Vagina (tissue), 2 donors: ENCODE results near the gene SYF2. TPM values are rescaled to one million over a fixed set of nuclear protein-coding genes. Genes with fewer than 3 reads are reported as not detected.

Source experiments
- DNase-seq, 2 donors: peaks; one replicate each; pipeline ENCODE4 v3.0.0-alpha.2; 2017; ENCODE audit errors: extremely low spot score in 2 of 2
- H3K27ac ChIP-seq: fragments of 200-600 bp; sonication (generic); one replicate; pipeline ENCODE4 v1.5.1; 2019
- H3K27me3 ChIP-seq: fragments of 200-600 bp; sonication (generic); one replicate; pipeline ENCODE4 v1.5.1; 2019
- H3K36me3 ChIP-seq, 2 donors: fragments of 200-600 bp; sonication (generic); one replicate each; pipeline ENCODE4 v1.5.1; 2017 to 2019
- H3K4me1 ChIP-seq: fragments of 200-600 bp; sonication (generic); one replicate; pipeline ENCODE4 v1.5.1; 2019
- H3K4me3 ChIP-seq, 2 donors: fragments of 200-600 bp; sonication (generic); 1 replicate in 1 of 2; 2 replicates in 1 of 2; pipeline ENCODE4 v1.5.1; 2016 to 2019
- H3K9me3 ChIP-seq: fragments of 200-600 bp; sonication (generic); one replicate; pipeline ENCODE4 v1.5.1; 2019
- POLR2A ChIP-seq, 2 donors: fragments of 450-650 bp; IDR thresholded peaks; one replicate each; pipeline ENCODE4 v1.6.1; 2017; ENCODE audit warnings: antibody characterized with exemption in 2 of 2, mild to moderate bottlenecking in 2 of 2, moderate library complexity in 2 of 2
- POLR2AphosphoS5 ChIP-seq, 2 donors: sonication (generic); formaldehyde crosslinking; IDR thresholded peaks; one replicate each; pipeline ENCODE4 v1.9.0; 2017; ENCODE audit warnings: antibody characterized with exemption in 2 of 2, mild to moderate bottlenecking in 2 of 2, low read depth in 1 of 2; ENCODE audit not compliant: insufficient read depth in 1 of 2
- intact Hi-C: fragments of 100-400 bp; cut with DNase I; formaldehyde crosslinking; loops from one replicate; pipeline ENCODE4 v1.15.1; 2023
- total RNA-seq: library from RNA; depleted of rRNA; stranded (reverse); fragments of >200 nt; gene quantifications from one replicate; pipeline ENCODE4 v1.2.3, GENCODE V29; 2016
- TF ChIP-seq, protein P1 (sequence below), 3 experiments: fragments of 450-650 bp in 2 of 3; fragments of 200-600 bp in 1 of 3; sonication (generic) in 1 of 3; IDR thresholded peaks; one replicate each; pipeline ENCODE4 v1.5.1; 2017 to 2019; ENCODE audit warnings: antibody characterized with exemption in 3 of 3, mild to moderate bottlenecking in 2 of 3, moderate library complexity in 2 of 3

Gene SYF2
- total RNA-seq, 1 donor from 2014 or later, result 28.7 TPM

DNA sequence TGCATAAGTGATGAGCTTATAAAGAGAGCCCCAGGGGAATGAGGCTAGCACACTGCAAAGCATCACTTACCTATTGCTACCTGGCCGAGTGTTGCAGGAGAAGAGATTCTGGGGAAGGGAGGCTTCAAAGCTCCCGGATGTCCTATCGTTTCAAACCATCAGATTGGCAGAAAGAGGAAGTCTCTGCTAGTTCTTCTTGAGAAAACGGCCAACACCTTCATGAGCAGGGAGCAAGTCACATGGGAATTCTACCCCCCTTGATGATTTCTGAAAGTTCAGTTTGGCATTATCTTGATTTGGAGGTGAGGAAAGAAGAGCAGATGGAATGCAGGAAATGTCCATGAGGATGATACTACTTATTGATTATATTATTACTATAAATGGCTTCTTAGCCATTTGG, 16.2 kb downstream of the SYF2 start:
- Histone ChIP-seq H3K4me1 (no peaks in the 10 kb centered on the region), H3K27me3 (no peaks in the 10 kb centered on the region), H3K9me3 (no peaks in the 10 kb centered on the region), H3K36me3 (peaks cover 0 to 6% of the 10 kb centered on the region in 2 donors), H3K27ac (no peak overlapping the region), H3K4me3 (no peak overlapping the region)
- no peak for DNase-seq
- intact Hi-C loops, result no loop called here
- TF ChIP-seq, protein P1, sequence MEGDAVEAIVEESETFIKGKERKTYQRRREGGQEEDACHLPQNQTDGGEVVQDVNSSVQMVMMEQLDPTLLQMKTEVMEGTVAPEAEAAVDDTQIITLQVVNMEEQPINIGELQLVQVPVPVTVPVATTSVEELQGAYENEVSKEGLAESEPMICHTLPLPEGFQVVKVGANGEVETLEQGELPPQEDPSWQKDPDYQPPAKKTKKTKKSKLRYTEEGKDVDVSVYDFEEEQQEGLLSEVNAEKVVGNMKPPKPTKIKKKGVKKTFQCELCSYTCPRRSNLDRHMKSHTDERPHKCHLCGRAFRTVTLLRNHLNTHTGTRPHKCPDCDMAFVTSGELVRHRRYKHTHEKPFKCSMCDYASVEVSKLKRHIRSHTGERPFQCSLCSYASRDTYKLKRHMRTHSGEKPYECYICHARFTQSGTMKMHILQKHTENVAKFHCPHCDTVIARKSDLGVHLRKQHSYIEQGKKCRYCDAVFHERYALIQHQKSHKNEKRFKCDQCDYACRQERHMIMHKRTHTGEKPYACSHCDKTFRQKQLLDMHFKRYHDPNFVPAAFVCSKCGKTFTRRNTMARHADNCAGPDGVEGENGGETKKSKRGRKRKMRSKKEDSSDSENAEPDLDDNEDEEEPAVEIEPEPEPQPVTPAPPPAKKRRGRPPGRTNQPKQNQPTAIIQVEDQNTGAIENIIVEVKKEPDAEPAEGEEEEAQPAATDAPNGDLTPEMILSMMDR (IDR thresholded peaks at IDR 0.05), result no peak
- TF ChIP-seq POLR2A (IDR thresholded peaks at IDR 0.05) (no peak), POLR2AphosphoS5 (IDR thresholded peaks at IDR 0.05; ENCODE audit: insufficient read depth in 1 of 2, low read depth in 1 of 2) (no peak)

DNA sequence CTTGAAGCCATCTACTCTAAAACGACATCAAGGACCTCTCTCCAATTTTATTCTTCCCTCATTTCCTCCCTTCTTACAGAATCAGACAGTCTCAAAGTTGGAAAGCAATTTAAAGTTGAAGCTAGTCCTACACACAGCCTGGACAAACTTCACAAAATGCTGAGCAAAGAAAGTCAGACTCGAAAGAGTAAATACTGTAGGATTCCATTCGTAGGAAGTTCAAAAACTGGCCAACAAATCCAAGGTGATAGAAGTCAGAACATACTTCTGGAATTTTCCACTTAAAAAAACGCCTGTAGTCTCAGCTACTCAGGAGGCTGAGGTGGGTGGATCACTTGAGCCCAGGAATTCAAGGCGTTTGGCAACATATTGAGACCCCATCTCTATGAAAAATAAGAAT, 19.6 kb downstream of the SYF2 start:
- Histone ChIP-seq H3K36me3 (no peaks in the 10 kb centered on the region), H3K27me3 (no peaks in the 10 kb centered on the region), H3K4me3 (no peak overlapping the region), H3K9me3 (no peaks in the 10 kb centered on the region), H3K27ac (no peak overlapping the region), H3K4me1 (no peaks in the 10 kb centered on the region)
- intact Hi-C loops, result no loop called here
- TF ChIP-seq, protein P1 (IDR thresholded peaks at IDR 0.05), result no peak
- TF ChIP-seq POLR2A (IDR thresholded peaks at IDR 0.05), result no peak
- no peak for TF ChIP-seq POLR2AphosphoS5 (IDR thresholded peaks at IDR 0.05; ENCODE audit: insufficient read depth in 1 of 2, low read depth in 1 of 2)
- no peak for DNase-seq

DNA sequence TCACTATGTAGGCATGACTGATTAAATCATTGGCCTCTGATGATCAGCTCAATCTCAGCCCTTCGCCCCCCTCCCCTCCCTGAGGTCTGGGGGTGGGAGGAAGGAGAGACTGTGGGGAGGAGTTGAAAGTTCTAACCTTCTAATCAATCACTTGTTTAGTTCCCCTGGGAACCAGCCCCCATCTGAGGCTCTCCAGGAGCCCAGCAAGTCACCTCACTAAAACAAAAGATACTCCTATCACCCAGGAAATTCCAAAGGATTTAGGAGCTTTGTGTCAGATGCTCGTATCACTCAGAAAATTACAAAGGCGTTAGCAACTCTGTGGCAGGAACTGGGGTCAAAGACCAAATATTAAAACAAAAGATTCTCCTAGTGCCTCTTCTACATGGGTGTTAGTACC, 21.6 kb downstream of the SYF2 start:
- TF ChIP-seq, protein P1 (IDR thresholded peaks at IDR 0.05), result no peak
- TF ChIP-seq POLR2AphosphoS5 (IDR thresholded peaks at IDR 0.05; ENCODE audit: insufficient read depth in 1 of 2, low read depth in 1 of 2), result no peak
- no peak for TF ChIP-seq POLR2A (IDR thresholded peaks at IDR 0.05)
- Histone ChIP-seq H3K36me3 (no peaks in the 10 kb centered on the region), H3K27ac (no peak overlapping the region), H3K4me3 (no peak overlapping the region), H3K9me3 (no peaks in the 10 kb centered on the region), H3K27me3 (no peaks in the 10 kb centered on the region), H3K4me1 (no peaks in the 10 kb centered on the region)
- DNase-seq, result no peak
- intact Hi-C loops, result no loop called here

DNA sequence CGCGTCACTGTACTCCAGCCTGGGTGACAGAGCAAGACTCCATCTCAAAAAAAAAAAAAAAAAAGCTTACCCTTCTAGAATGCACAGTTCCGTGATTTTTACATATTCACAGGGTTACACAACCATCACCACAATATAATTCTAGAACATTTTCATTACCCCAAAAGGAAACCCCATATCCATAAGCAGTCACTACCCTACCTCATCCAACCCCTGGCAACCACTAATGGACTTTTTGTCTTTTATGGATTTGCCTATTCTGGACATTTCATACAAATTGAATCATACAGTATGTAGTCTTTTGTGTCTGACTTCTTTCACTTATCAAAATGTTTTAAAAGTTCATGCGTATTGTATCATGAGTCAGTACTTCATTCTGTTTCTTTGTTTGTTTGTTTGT, 22.8 kb downstream of the SYF2 start:
- Histone ChIP-seq H3K4me3 (no peak overlapping the region), H3K9me3 (no peaks in the 10 kb centered on the region), H3K36me3 (no peaks in the 10 kb centered on the region), H3K27me3 (no peaks in the 10 kb centered on the region), H3K4me1 (no peaks in the 10 kb centered on the region), H3K27ac (no peak overlapping the region)
- TF ChIP-seq POLR2A (IDR thresholded peaks at IDR 0.05), result no peak
- DNase-seq, result no peak
- intact Hi-C loops, result loop anchor here (10.0 kb wide), 1 partner anchor 365 kb away; no protein-coding TSS in a partner anchor

DNA sequence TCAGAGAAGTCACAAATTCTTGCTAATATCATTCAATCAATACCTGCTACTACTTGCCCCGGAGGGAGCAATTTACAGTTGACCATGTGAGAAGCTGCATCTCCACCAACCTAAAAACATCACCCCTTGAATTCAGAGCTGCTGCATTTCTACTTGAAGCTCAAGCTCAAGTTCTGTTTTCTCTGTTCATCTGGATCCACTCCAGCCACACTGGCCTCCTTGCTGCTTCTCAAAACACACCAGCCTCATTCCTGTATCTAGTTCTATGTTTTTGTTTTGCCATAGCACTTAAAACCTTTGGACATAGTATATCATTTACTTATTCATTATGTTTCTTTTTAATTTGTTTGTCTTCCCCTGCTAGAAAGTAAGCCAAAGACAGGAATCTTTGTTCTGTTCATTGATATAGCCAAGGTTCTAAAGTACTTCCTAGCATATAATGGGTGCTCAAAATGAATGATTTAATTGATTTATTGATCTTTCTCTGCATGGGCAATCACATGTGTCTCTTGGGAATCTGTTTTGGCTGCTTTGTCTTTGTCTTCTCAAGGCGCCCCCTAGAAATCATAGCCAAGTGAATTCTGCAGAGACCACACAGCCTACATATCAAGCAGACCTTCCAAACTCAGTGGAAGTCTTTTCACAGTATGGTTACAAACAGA, 23.6 kb downstream of the SYF2 start:
- Histone ChIP-seq H3K4me3 (no peak overlapping the region), H3K4me1 (no peaks in the 10 kb centered on the region), H3K27ac (no peak overlapping the region), H3K9me3 (no peaks in the 10 kb centered on the region), H3K36me3 (no peaks in the 10 kb centered on the region), H3K27me3 (no peaks in the 10 kb centered on the region)
- TF ChIP-seq POLR2A (IDR thresholded peaks at IDR 0.05) (no peak), POLR2AphosphoS5 (IDR thresholded peaks at IDR 0.05; ENCODE audit: insufficient read depth in 1 of 2, low read depth in 1 of 2) (no peak)
- TF ChIP-seq, protein P1 (IDR thresholded peaks at IDR 0.05), result no peak
- DNase-seq, result no peak
- intact Hi-C loops, result loop anchor here (10.0 kb wide), 1 partner anchor 364 kb away; no protein-coding TSS in a partner anchor
